Transverse colon (tissue), 4 donors: ENCODE data around the gene PAK6.

Experiments
- CTCF ChIP-seq, 5 experiments: fragments of 200-600 bp in 3 of 5; fragments of 450-650 bp in 2 of 5; sonication (generic) in 3 of 5; IDR thresholded peaks; 1 replicate in 2 of 5; 2 replicates in 3 of 5; pipeline ENCODE4 v1.5.1; 2016 to 2017; ENCODE audit warnings: antibody characterized with exemption in 5 of 5, inconsistent platforms in 3 of 5, mild to moderate bottlenecking in 2 of 5, moderate library complexity in 1 of 5
- EP300 ChIP-seq: sonication (generic); formaldehyde crosslinking; IDR thresholded peaks from one replicate; pipeline ENCODE4 v1.6.1; 2017; ENCODE audit warnings: antibody characterized with exemption, low read depth
- POLR2A ChIP-seq: fragments of 450-650 bp; IDR thresholded peaks from one replicate; pipeline ENCODE4 v1.6.1; 2016; ENCODE audit warnings: antibody characterized with exemption, mild to moderate bottlenecking, moderate library complexity
- POLR2AphosphoS5 ChIP-seq, 3 donors: sonication (generic); formaldehyde crosslinking; IDR thresholded peaks; one replicate each; pipeline ENCODE4 v1.6.1; 2016; ENCODE audit warnings: antibody characterized with exemption in 3 of 3

GRCh38 chr15:40314723-40315276, 75.9 kb downstream of the PAK6 start:
- no peak for TF ChIP-seq CTCF (IDR thresholded peaks at IDR 0.05)
- TF ChIP-seq POLR2AphosphoS5 (IDR thresholded peaks at IDR 0.05) = no peak
- TF ChIP-seq EP300 = no peak
- TF ChIP-seq POLR2A = no peak
